MM.1S (cell line): ENCODE results near the gene DCAF4.

ENCODE experiments used
- EZH2 ChIP-seq: fragments of 300-600 bp; sonication (generic); optimal IDR thresholded peaks from 2 replicates; pipeline ENCODE3; 2017; ENCODE audit warnings: low read depth, mild to moderate bottlenecking, antibody characterized with exemption, low read length, mixed read lengths
- TF ChIP-seq, protein P1 (sequence below): fragments of 300-600 bp; sonication (generic); IDR thresholded peaks from 2 replicates; pipeline ENCODE4 v1.5.1; 2016; ENCODE audit warnings: antibody characterized with exemption, low read length, mixed read lengths

DNA sequence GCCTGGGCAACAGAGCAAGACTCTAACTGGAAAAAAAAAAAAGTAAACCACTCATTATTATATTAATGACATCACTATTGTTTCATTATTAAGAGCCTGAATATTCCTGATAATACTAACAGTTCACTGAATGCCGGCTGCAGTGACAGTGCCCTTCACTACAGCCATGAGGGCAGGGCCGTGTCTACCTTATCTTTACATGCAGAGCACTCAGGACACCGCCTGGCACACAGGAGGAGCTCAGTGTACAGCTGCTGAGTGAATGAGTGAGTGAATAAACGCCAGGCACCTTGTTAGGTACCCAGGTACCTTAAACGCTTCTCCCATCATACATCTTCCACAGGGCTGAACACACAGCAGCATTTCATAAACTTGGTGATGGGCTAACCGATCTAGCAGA, 77.4 kb downstream of the DCAF4 start:
- TF ChIP-seq, protein P1, sequence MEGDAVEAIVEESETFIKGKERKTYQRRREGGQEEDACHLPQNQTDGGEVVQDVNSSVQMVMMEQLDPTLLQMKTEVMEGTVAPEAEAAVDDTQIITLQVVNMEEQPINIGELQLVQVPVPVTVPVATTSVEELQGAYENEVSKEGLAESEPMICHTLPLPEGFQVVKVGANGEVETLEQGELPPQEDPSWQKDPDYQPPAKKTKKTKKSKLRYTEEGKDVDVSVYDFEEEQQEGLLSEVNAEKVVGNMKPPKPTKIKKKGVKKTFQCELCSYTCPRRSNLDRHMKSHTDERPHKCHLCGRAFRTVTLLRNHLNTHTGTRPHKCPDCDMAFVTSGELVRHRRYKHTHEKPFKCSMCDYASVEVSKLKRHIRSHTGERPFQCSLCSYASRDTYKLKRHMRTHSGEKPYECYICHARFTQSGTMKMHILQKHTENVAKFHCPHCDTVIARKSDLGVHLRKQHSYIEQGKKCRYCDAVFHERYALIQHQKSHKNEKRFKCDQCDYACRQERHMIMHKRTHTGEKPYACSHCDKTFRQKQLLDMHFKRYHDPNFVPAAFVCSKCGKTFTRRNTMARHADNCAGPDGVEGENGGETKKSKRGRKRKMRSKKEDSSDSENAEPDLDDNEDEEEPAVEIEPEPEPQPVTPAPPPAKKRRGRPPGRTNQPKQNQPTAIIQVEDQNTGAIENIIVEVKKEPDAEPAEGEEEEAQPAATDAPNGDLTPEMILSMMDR: no peak
- TF ChIP-seq EZH2: no peak
